Astrocyte (in vitro differentiated cells and primary cell): Measurements from ENCODE around the gene TTLL8. TPM values are rescaled to one million over a fixed set of nuclear protein-coding genes. Genes with fewer than 3 reads are reported as not detected.

Experiments
- DNase-seq: peaks from one replicate; pipeline ENCODE4 v3.0.0-alpha.2; 2010; ENCODE audit warnings: low read depth
- FAIRE-seq: peaks from 2 replicates; lab custom pipeline; 2011; peaks lifted over from hg19 to GRCh38; lab: Jason Lieb, UNC
- H2AFZ ChIP-seq: 2 replicates; pipeline ENCODE4 v1.6.0; 2012; ENCODE audit warnings: low read depth, low read length, inconsistent platforms
- H3K27ac ChIP-seq: 2 replicates; pipeline ENCODE4 v1.5.1; 2011; ENCODE audit warnings: low read depth, low read length, inconsistent platforms
- H3K27me3 ChIP-seq: 2 replicates; pipeline ENCODE4 v1.6.0; 2011; ENCODE audit warnings: low read length, inconsistent platforms; ENCODE audit not compliant: insufficient read depth
- H3K36me3 ChIP-seq: 2 replicates; pipeline ENCODE4 v1.5.1; 2011; ENCODE audit warnings: low read length, inconsistent platforms; ENCODE audit not compliant: insufficient read depth
- H3K4me1 ChIP-seq: 2 replicates; pipeline ENCODE4 v1.5.1; 2011; ENCODE audit warnings: low read length, inconsistent platforms; ENCODE audit not compliant: insufficient read depth
- H3K4me2 ChIP-seq: 2 replicates; pipeline ENCODE4 v1.6.0; 2012; ENCODE audit warnings: low read length, inconsistent platforms
- H3K4me3 ChIP-seq: 2 replicates; pipeline ENCODE4 v1.5.1; 2011; ENCODE audit warnings: low read depth, mild to moderate bottlenecking, low read length, inconsistent platforms; ENCODE audit not compliant: insufficient read depth
- H3K79me2 ChIP-seq: 2 replicates; pipeline ENCODE4 v1.6.0; 2012; ENCODE audit warnings: mild to moderate bottlenecking, low read length, inconsistent platforms; ENCODE audit not compliant: insufficient read depth
- H3K9ac ChIP-seq: 2 replicates; pipeline ENCODE4 v1.6.0; 2012; ENCODE audit warnings: mild to moderate bottlenecking, low read length, inconsistent platforms
- H3K9me3 ChIP-seq: 2 replicates; pipeline ENCODE4 v1.5.1; 2012; ENCODE audit warnings: low read depth, mild to moderate bottlenecking, low read length, inconsistent platforms; ENCODE audit not compliant: insufficient read depth
- H4K20me1 ChIP-seq: 2 replicates; pipeline ENCODE4 v1.6.0; 2012; ENCODE audit warnings: low read length, inconsistent platforms; ENCODE audit not compliant: insufficient read depth
- H3K27ac Mint-ChIP-seq: one replicate; pipeline ENCODE4 v1.8.0; 2021; ENCODE audit warnings: mild to moderate bottlenecking, mixed read lengths; ENCODE audit not compliant: unreplicated experiment
- H3K27me3 Mint-ChIP-seq: one replicate; pipeline ENCODE4 v1.8.0; 2021; ENCODE audit warnings: low read depth, mixed read lengths; ENCODE audit not compliant: unreplicated experiment
- H3K36me3 Mint-ChIP-seq: one replicate; pipeline ENCODE4 v1.8.0; 2021; ENCODE audit warnings: low read depth, mixed read lengths; ENCODE audit not compliant: unreplicated experiment
- H3K4me1 Mint-ChIP-seq: one replicate; pipeline ENCODE4 v1.8.0; 2021; ENCODE audit warnings: low read depth, mixed read lengths; ENCODE audit not compliant: unreplicated experiment
- H3K4me3 Mint-ChIP-seq: one replicate; pipeline ENCODE4 v1.8.0; 2021; ENCODE audit warnings: mild to moderate bottlenecking, moderate library complexity, mixed read lengths; ENCODE audit not compliant: unreplicated experiment
- H3K9me3 Mint-ChIP-seq: one replicate; pipeline ENCODE4 v1.8.0; 2021; ENCODE audit warnings: mild to moderate bottlenecking, mixed read lengths; ENCODE audit not compliant: unreplicated experiment
- EZH2 ChIP-seq: IDR thresholded peaks from 2 replicates; pipeline ENCODE4 v1.6.1; 2012; ENCODE audit warnings: mild to moderate bottlenecking, low read length, inconsistent platforms; ENCODE audit not compliant: insufficient read depth
- total RNA-seq: library from RNA; stranded (reverse); gene quantifications from 2 replicates; pipeline ENCODE4 v1.2.1, GENCODE V29; 2021
- TF ChIP-seq, protein P1 (sequence below): IDR thresholded peaks from 2 replicates; pipeline ENCODE4 v1.5.1; 2011; ENCODE audit warnings: low read depth, mild to moderate bottlenecking, inconsistent platforms, low read length, moderate library complexity; ENCODE audit not compliant: insufficient read depth

TTLL8 gene
- total RNA-seq, 1 donor from 2014 or later: not detected

DNA sequence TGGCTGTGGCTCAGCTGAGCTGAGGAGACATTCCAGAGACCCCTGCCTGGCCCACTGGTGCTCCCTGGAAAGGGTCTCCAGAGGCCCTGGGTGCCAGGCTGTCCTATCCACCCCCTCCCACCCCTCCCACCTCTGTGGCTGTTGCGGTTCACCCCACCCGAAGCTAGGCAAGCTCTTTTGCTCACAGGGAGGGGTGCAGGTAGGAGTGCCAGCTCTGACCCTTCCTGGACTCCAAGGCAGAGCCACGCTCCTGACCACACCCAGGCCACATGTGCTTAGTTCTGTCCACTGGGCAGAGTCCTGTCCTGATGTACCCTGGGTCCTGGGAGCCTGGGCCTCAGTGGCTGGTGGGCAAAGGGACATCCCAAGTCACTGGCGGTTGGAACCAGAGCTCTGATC is 62.0 kb downstream of the TTLL8 start:
- Histone ChIP-seq H3K4me3 (no peak overlapping the region), H3K4me1 (no peaks in the 10 kb centered on the region), H4K20me1 (no peaks in the 10 kb centered on the region), H3K4me2 (no peak overlapping the region), H3K36me3 (no peaks in the 10 kb centered on the region), H3K27ac (no peak overlapping the region), H3K9ac (no peak overlapping the region), H3K9me3 (no peaks in the 10 kb centered on the region), H3K79me2 (no peaks in the 10 kb centered on the region), H3K27me3 (peaks cover 5% of the 10 kb centered on the region), H2AFZ (no peak overlapping the region)
- Mint-ChIP-seq H3K27ac (no peak overlapping the region), H3K4me3 (no peak overlapping the region), H3K4me1 (no peaks in the 10 kb centered on the region), H3K36me3 (no peaks in the 10 kb centered on the region), H3K27me3 (peaks cover 33% of the 10 kb centered on the region), H3K9me3 (peaks cover 2% of the 10 kb centered on the region)
- DNase-seq (no peak), FAIRE-seq (no peak)
- TF ChIP-seq EZH2: no peak
- TF ChIP-seq, protein P1, sequence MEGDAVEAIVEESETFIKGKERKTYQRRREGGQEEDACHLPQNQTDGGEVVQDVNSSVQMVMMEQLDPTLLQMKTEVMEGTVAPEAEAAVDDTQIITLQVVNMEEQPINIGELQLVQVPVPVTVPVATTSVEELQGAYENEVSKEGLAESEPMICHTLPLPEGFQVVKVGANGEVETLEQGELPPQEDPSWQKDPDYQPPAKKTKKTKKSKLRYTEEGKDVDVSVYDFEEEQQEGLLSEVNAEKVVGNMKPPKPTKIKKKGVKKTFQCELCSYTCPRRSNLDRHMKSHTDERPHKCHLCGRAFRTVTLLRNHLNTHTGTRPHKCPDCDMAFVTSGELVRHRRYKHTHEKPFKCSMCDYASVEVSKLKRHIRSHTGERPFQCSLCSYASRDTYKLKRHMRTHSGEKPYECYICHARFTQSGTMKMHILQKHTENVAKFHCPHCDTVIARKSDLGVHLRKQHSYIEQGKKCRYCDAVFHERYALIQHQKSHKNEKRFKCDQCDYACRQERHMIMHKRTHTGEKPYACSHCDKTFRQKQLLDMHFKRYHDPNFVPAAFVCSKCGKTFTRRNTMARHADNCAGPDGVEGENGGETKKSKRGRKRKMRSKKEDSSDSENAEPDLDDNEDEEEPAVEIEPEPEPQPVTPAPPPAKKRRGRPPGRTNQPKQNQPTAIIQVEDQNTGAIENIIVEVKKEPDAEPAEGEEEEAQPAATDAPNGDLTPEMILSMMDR: no peak

DNA sequence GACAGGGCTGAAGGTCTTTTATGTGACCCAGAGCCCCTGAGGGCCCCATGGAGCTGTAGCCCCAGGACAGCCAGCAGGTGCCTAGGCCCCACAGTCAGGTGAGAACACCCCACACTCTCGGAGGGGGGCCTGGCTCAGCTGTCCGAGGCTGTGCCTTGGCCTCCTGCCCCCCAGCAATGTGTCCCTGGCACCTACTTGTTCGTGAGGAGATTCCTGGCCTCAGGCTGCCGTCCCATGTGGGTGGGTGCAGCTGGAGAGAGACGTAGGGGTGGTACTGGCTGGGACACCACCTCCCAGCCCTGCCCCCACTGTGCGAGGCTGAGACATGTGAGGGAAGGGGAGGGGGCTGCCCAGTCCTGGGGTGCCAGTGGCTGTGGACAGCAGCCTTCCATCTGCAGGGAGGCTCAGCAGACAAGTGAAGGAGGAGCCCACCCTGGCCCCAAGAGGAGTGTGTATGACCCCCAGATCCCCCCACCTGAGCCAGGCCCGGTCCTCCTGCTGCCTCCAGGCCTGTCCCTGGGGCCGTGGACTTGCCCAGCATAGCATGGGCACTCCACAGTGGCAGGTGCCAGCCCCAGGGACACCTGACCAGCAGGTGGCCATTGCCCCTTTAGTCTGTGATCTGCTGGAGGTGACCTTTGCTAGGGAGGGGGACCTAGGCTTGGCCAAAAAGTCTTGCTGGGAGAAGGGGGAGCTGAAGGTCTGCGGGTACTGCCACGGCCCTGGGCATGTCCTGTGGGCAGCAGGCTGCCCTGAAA is 62.6 kb downstream of the TTLL8 start:
- Histone ChIP-seq H3K9ac (no peak overlapping the region), H3K4me3 (no peak overlapping the region), H3K4me2 (no peak overlapping the region), H3K27ac (no peak overlapping the region), H3K4me1 (no peaks in the 10 kb centered on the region), H3K36me3 (no peaks in the 10 kb centered on the region), H4K20me1 (no peaks in the 10 kb centered on the region), H2AFZ (no peak overlapping the region), H3K79me2 (no peaks in the 10 kb centered on the region), H3K27me3 (peaks cover 5% of the 10 kb centered on the region), H3K9me3 (no peaks in the 10 kb centered on the region)
- Mint-ChIP-seq H3K27me3 (peaks cover 33% of the 10 kb centered on the region), H3K9me3 (peaks cover 7% of the 10 kb centered on the region), H3K4me1 (no peaks in the 10 kb centered on the region), H3K36me3 (no peaks in the 10 kb centered on the region), H3K27ac (no peak overlapping the region), H3K4me3 (no peak overlapping the region)
- no peak for FAIRE-seq
- DNase-seq: no peak
- TF ChIP-seq, protein P1: no peak
- TF ChIP-seq EZH2: no peak

DNA sequence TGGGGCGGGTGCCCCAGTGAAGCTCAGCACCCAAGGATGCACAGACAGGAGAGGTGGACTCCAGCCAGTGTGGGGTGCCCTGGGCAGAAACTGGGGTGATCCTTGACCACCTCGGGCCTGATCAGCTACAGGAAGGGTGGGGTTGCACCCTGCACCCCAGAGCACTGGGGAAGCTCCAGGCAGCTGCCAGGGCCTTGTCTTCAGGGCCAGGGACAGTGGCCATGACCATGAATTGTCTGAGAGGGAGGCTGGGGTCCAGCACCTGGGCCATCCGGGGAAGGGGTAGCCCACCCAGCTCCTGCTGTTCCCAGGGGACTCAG is 63.1 kb downstream of the TTLL8 start:
- H3K4me1 ChIP-seq: no peaks in the 10 kb centered on the region
- H2AFZ ChIP-seq: no peak overlapping the region
- FAIRE-seq (no peak), DNase-seq (no peak)
- no peaks in the 10 kb centered on the region for H3K9me3 ChIP-seq
- no peaks in the 10 kb centered on the region for H3K79me2 ChIP-seq
- Mint-ChIP-seq H3K27me3 (peaks cover 31% of the 10 kb centered on the region), H3K4me1 (no peaks in the 10 kb centered on the region), H3K4me3 (no peak overlapping the region), H3K36me3 (no peaks in the 10 kb centered on the region), H3K27ac (no peak overlapping the region), H3K9me3 (peaks cover 11% of the 10 kb centered on the region)
- no peak overlapping the region for H3K4me2 ChIP-seq
- no peak overlapping the region for H3K9ac ChIP-seq
- H4K20me1 ChIP-seq: no peaks in the 10 kb centered on the region
- no peak overlapping the region for H3K4me3 ChIP-seq
- H3K27ac ChIP-seq: no peak overlapping the region
- H3K27me3 ChIP-seq: peaks cover under 1% of the 10 kb centered on the region
- TF ChIP-seq, protein P1: no peak
- TF ChIP-seq EZH2: no peak
- H3K36me3 ChIP-seq: no peaks in the 10 kb centered on the region
